Measurements from ENCODE around the gene AIFM1. TPM values are rescaled to one million over a fixed set of nuclear protein-coding genes. Genes with fewer than 3 reads are reported as not detected.

The AIFM1 gene
- total and polyA plus RNA-seq, 2 of the 4 experiments (the other 2 are of a cell fraction) = 22.0 to 27.4 TPM

DNA sequence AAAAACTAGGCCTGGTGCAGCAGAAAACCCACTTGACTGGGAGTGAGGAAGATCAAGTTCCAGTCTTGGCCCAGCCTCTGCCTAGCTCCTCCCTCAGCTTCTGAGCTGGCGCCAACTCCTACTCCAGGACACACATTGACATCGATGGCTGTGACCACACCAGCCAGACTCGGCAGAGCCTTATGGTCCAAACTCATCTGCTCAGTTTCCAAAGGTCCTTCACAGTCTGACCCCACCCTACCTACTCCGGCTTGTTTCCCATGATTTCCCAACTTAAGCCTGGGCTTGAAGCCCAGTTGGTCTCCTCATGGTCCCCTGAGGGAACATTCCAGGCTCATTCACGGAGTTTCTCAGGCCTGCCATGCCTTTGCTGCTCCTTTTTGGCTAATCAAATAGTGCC, 65.5 kb downstream of the AIFM1 start:
- H3K4me2 ChIP-seq (ENCODE audit: low read depth, low read length) = no peak overlapping the region
- no peaks in the 10 kb centered on the region for H3K36me3 ChIP-seq (ENCODE audit: control insufficient read depth, insufficient read depth, low read length)
- no TSS peak for BruUV-seq (replicated peaks)
- intact Hi-C loops (cut with micrococcal nuclease) = no loop called here
- H3K9ac ChIP-seq (ENCODE audit: low read depth, low read length) = no peak overlapping the region
- DNase-seq (no peak), ATAC-seq (ENCODE audit: low read depth) (no peak)
- H4K91ac ChIP-seq (ENCODE audit: insufficient read depth, low read depth, low read length) = no peak overlapping the region
- TF ChIP-seq RFX5 (IDR thresholded peaks at IDR 0.05; ENCODE audit: low read depth, low read length) (no peak), NFE2L2 (IDR thresholded peaks at IDR 0.05; ENCODE audit: low read depth, low read length) (no peak), MXI1 (IDR thresholded peaks at IDR 0.05; ENCODE audit: borderline replicate concordance, low read depth, low read length) (no peak), POLR2A (IDR thresholded peaks at IDR 0.05; ENCODE audit: low read depth, low read length) (no peak), ELK1 (IDR thresholded peaks at IDR 0.05; ENCODE audit: borderline replicate concordance, low read depth, low read length) (no peak), MAFK (IDR thresholded peaks at IDR 0.05; ENCODE audit: low read depth, low read length) (no peak), USF2 (IDR thresholded peaks at IDR 0.05; ENCODE audit: low read depth, low read length) (no peak), BHLHE40 (IDR thresholded peaks at IDR 0.05; ENCODE audit: low read depth, low read length) (no peak), CEBPB (IDR thresholded peaks at IDR 0.05; ENCODE audit: low read depth, low read length) (no peak), RAD21 (IDR thresholded peaks at IDR 0.05; ENCODE audit: low read length) (no peak), MAZ (IDR thresholded peaks at IDR 0.05; ENCODE audit: borderline replicate concordance, low read depth, low read length) (no peak), SMC3 (IDR thresholded peaks at IDR 0.05; ENCODE audit: low read depth, low read length) (no peak), FOS (IDR thresholded peaks at IDR 0.05; ENCODE audit: low read depth, low read length) (no peak), RCOR1 (IDR thresholded peaks at IDR 0.05; ENCODE audit: insufficient replicate concordance, low read length) (no peak), CHD1 (IDR thresholded peaks at IDR 0.05; ENCODE audit: low read depth, low read length) (no peak)
- TF ChIP-seq, protein P1, sequence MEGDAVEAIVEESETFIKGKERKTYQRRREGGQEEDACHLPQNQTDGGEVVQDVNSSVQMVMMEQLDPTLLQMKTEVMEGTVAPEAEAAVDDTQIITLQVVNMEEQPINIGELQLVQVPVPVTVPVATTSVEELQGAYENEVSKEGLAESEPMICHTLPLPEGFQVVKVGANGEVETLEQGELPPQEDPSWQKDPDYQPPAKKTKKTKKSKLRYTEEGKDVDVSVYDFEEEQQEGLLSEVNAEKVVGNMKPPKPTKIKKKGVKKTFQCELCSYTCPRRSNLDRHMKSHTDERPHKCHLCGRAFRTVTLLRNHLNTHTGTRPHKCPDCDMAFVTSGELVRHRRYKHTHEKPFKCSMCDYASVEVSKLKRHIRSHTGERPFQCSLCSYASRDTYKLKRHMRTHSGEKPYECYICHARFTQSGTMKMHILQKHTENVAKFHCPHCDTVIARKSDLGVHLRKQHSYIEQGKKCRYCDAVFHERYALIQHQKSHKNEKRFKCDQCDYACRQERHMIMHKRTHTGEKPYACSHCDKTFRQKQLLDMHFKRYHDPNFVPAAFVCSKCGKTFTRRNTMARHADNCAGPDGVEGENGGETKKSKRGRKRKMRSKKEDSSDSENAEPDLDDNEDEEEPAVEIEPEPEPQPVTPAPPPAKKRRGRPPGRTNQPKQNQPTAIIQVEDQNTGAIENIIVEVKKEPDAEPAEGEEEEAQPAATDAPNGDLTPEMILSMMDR (conservative IDR thresholded peaks at IDR 0.05; ENCODE audit: low read depth, low read length) = no peak
- H3K56ac ChIP-seq (ENCODE audit: extremely low read depth, insufficient read depth, low read length) = no peak overlapping the region
- WGBS, 2 experiments (ENCODE audit: extremely low coverage in 2 of 2, insufficient read length in 1 of 2) = 80% methylated on average over 5 of the region's 5 CpGs; no CpG with 5 or more reads in 1 of the 2 experiments
- no peak overlapping the region for H2AK5ac ChIP-seq (ENCODE audit: low read depth, low read length)
- H4K8ac ChIP-seq (ENCODE audit: low read depth in 2 of 2, low read length in 2 of 2) = no peak overlapping the region
- H2BK20ac ChIP-seq (ENCODE audit: low read depth, low read length) = no peak overlapping the region
- no peak overlapping the region for H2BK5ac ChIP-seq (ENCODE audit: low read depth, low read length, poor library complexity, severe bottlenecking)
- no peaks in the 10 kb centered on the region; the same call in 1 of the 2 replicates for H3K27me3 ChIP-seq (ENCODE audit: control insufficient read depth, insufficient read depth, low read length)
- H3K79me1 ChIP-seq (ENCODE audit: low read depth in 1 of 2, low read length in 2 of 2) = peaks cover 6 to 45% of the 10 kb centered on the region in 2 experiments; a peak in 3 of 4 replicates
- peaks cover 33% of the 10 kb centered on the region for H4K20me1 ChIP-seq (ENCODE audit: insufficient read depth, low read length)
- dilution Hi-C loops (cut with HindIII; ENCODE audit: low sequenced_read_pairs, unreplicated experiment) = no loop called here
- H3K4me1 ChIP-seq (ENCODE audit: control insufficient read depth, insufficient read depth, low read length) = peaks cover 11% of the 10 kb centered on the region
- H3K9me1 ChIP-seq (ENCODE audit: insufficient read depth, low read length) = peaks cover 9% of the 10 kb centered on the region; the same call in 1 of the 2 replicates
- ChIA-PET CTCF (no interaction called here), POLR2A (ENCODE audit: unreplicated experiment) (no interaction called here)
- no peak overlapping the region for H3K23ac ChIP-seq (ENCODE audit: low read depth, low read length)
- no peak overlapping the region for H4K5ac ChIP-seq (ENCODE audit: low read depth, low read length)
- H3K4ac ChIP-seq (ENCODE audit: low read depth, low read length) = no peak overlapping the region
- no peak overlapping the region for H2AFZ ChIP-seq (replicated peaks; ENCODE audit: low read length, poor library complexity)
- H3K4me3 ChIP-seq (ENCODE audit: insufficient read depth, low read depth, low read length) = no peak overlapping the region
- H3K27ac ChIP-seq (ENCODE audit: insufficient read depth, low read length) = no peak overlapping the region
- H2BK15ac ChIP-seq (ENCODE audit: low read depth, low read length) = no peak overlapping the region
- in situ Hi-C loops (cut with MboI; ENCODE audit: low sequenced_read_pairs) = no loop called here
- no peak overlapping the region for H2AK9ac ChIP-seq (replicated peaks; ENCODE audit: low read depth, low read length, poor library complexity)
- no peak overlapping the region for H3K14ac ChIP-seq (replicated peaks; ENCODE audit: low read depth, low read length)
- no peaks in the 10 kb centered on the region for H3K9me3 ChIP-seq (ENCODE audit: control insufficient read depth, insufficient read depth, low read length)
- H3K18ac ChIP-seq (ENCODE audit: low read depth, low read length) = no peak overlapping the region
- H2BK120ac ChIP-seq (ENCODE audit: low read depth, low read length) = no peak overlapping the region

Data from IMR-90 (cell line).